MM.1S (cell line): ENCODE results near the gene CTNNA3.

Source experiments
- EZH2phosphoT487 ChIP-seq: fragments of 300-600 bp; sonication (generic); IDR thresholded peaks from 2 replicates; pipeline ENCODE4 v1.6.1; 2018; ENCODE audit warnings: antibody characterized with exemption, low read length
- TF ChIP-seq, protein P1 (sequence below): fragments of 300-600 bp; sonication (generic); IDR thresholded peaks from 2 replicates; pipeline ENCODE4 v1.5.1; 2016; ENCODE audit warnings: antibody characterized with exemption, low read length, mixed read lengths

DNA sequence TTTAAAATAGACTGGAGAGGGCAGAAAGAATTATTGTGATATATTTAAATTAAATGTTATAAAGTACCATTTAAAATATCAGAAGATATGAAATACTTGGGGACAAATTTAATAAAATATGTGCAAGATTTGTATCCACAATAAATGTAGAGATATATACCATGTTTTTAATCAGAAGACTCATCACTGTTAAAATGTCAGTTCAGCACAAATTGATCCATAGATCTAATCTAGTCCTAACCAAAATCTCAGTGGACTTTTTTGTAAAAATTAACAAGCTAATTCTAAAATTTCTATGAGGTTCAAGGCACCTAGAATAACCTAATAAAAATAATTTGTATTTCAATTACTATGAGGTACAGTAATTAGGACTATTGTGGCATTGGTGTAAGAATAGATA, 96.4 kb downstream of the CTNNA3 start:
- TF ChIP-seq, protein P1, sequence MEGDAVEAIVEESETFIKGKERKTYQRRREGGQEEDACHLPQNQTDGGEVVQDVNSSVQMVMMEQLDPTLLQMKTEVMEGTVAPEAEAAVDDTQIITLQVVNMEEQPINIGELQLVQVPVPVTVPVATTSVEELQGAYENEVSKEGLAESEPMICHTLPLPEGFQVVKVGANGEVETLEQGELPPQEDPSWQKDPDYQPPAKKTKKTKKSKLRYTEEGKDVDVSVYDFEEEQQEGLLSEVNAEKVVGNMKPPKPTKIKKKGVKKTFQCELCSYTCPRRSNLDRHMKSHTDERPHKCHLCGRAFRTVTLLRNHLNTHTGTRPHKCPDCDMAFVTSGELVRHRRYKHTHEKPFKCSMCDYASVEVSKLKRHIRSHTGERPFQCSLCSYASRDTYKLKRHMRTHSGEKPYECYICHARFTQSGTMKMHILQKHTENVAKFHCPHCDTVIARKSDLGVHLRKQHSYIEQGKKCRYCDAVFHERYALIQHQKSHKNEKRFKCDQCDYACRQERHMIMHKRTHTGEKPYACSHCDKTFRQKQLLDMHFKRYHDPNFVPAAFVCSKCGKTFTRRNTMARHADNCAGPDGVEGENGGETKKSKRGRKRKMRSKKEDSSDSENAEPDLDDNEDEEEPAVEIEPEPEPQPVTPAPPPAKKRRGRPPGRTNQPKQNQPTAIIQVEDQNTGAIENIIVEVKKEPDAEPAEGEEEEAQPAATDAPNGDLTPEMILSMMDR = no peak
- TF ChIP-seq EZH2phosphoT487 = no peak
